GM23338 (cell line): ENCODE data around the gene OR52M1. TPM values are rescaled to one million over a fixed set of nuclear protein-coding genes. Genes with fewer than 3 reads are reported as not detected.

ENCODE experiments used
- ATAC-seq: fragments of 200-7000 bp; cut with Tn5 transposase; 3 replicates; pipeline ENCODE4 v1.9.1; 2020
- DNase-seq: peaks from one replicate; pipeline ENCODE4 v3.0.0-alpha.2; 2015; ENCODE audit warnings: low spot score
- H2AFZ ChIP-seq: fragments of 200-600 bp; sonication (generic); 2 replicates; pipeline ENCODE4 v1.8.0; 2016; ENCODE audit warnings: antibody characterized with exemption, mild to moderate bottlenecking, moderate library complexity
- H3F3A ChIP-seq: fragments of 200-600 bp; sonication (generic); replicated peaks from 2 replicates; pipeline ENCODE4 v1.8.0; 2017; ENCODE audit warnings: antibody characterized with exemption, mixed run types, low read depth
- H3K27ac ChIP-seq: fragments of 200-600 bp; sonication (generic); 2 replicates; pipeline ENCODE4 v1.6.1; 2016; ENCODE audit warnings: low read depth
- H3K27me3 ChIP-seq: fragments of 200-600 bp; sonication (generic); 2 replicates; pipeline ENCODE4 v1.8.0; 2016; ENCODE audit warnings: mild to moderate bottlenecking, mixed run types, moderate library complexity; ENCODE audit not compliant: insufficient read depth
- H3K36me3 ChIP-seq: fragments of 200-600 bp; sonication (generic); 2 replicates; pipeline ENCODE4 v1.8.0; 2016; ENCODE audit warnings: mild to moderate bottlenecking; ENCODE audit not compliant: insufficient read depth
- H3K4me1 ChIP-seq: fragments of 200-600 bp; sonication (generic); 2 replicates; pipeline ENCODE4 v1.8.0; 2016; ENCODE audit warnings: mild to moderate bottlenecking, moderate library complexity; ENCODE audit not compliant: insufficient read depth
- H3K4me2 ChIP-seq: fragments of 200-600 bp; sonication (generic); 2 replicates; pipeline ENCODE4 v1.7.1; 2017; ENCODE audit warnings: mixed run types
- H3K4me3 ChIP-seq: fragments of 200-600 bp; sonication (generic); 2 replicates; pipeline ENCODE4 v1.6.1; 2016; ENCODE audit warnings: mixed run types
- H3K79me2 ChIP-seq: fragments of 200-600 bp; sonication (generic); replicated peaks from 2 replicates; pipeline ENCODE4 v1.8.0; 2017; ENCODE audit warnings: mild to moderate bottlenecking; ENCODE audit not compliant: insufficient read depth
- H3K9me2 ChIP-seq: fragments of 200-600 bp; sonication (generic); 2 replicates; pipeline ENCODE4 v1.8.0; 2017; ENCODE audit not compliant: insufficient read depth
- H4K20me1 ChIP-seq: fragments of 200-600 bp; sonication (generic); replicated peaks from 2 replicates; pipeline ENCODE4 v1.8.0; 2017; ENCODE audit warnings: mild to moderate bottlenecking; ENCODE audit not compliant: insufficient read depth
- H3K27ac Mint-ChIP-seq: 2 replicates; pipeline ENCODE4 v1.8.0; 2020; ENCODE audit warnings: inconsistent platforms, mild to moderate bottlenecking, moderate library complexity, mixed read lengths
- H3K27me3 Mint-ChIP-seq: 3 replicates; pipeline ENCODE4 v1.8.0; 2022; ENCODE audit warnings: low read depth, mild to moderate bottlenecking, moderate library complexity, mixed read lengths, inconsistent platforms; ENCODE audit not compliant: insufficient read depth, poor library complexity
- H3K36me3 Mint-ChIP-seq: 3 replicates; pipeline ENCODE4 v1.8.0; 2021; ENCODE audit warnings: low read depth, mild to moderate bottlenecking, inconsistent platforms, moderate library complexity, mixed read lengths
- H3K4me1 Mint-ChIP-seq: 3 replicates; pipeline ENCODE4 v1.8.0; 2020; ENCODE audit warnings: mild to moderate bottlenecking, inconsistent platforms, mixed read lengths
- H3K4me3 Mint-ChIP-seq: 3 replicates; pipeline ENCODE4 v1.8.0; 2021; ENCODE audit warnings: moderate library complexity, mild to moderate bottlenecking, inconsistent platforms, mixed read lengths
- H3K9me3 Mint-ChIP-seq: 3 replicates; pipeline ENCODE4 v1.8.0; 2020; ENCODE audit warnings: moderate library complexity, mild to moderate bottlenecking, inconsistent platforms, mixed read lengths
- CREB1 ChIP-seq: fragments of 250-450 bp; sonication (Bioruptor Pico); IDR thresholded peaks from 2 replicates; pipeline ENCODE4 v1.5.0; 2020; ENCODE audit warnings: low read depth, mild to moderate bottlenecking, moderate library complexity
- ETS1 ChIP-seq: IDR thresholded peaks from 2 replicates; pipeline ENCODE4 v1.6.1; 2016; ENCODE audit warnings: antibody characterized with exemption
- EZH2 ChIP-seq: fragments of 200-600 bp; sonication (generic); IDR thresholded peaks from one replicate; pipeline ENCODE4 v1.8.0; 2017; ENCODE audit warnings: antibody characterized with exemption, mild to moderate bottlenecking, low read depth; ENCODE audit not compliant: unreplicated experiment
- EZH2phosphoT487 ChIP-seq: fragments of 200-600 bp; sonication (generic); IDR thresholded peaks from one replicate; pipeline ENCODE4 v1.8.1; 2018; ENCODE audit warnings: antibody characterized with exemption; ENCODE audit not compliant: unreplicated experiment
- POLR2AphosphoS5 ChIP-seq: IDR thresholded peaks from 2 replicates; pipeline ENCODE4 v1.6.1; 2016; ENCODE audit warnings: antibody characterized with exemption, low read depth
- ZNF114 ChIP-seq: fragments of 250-450 bp; sonication (Bioruptor Pico); IDR thresholded peaks from 2 replicates; pipeline ENCODE4 v1.5.0; 2020; ENCODE audit warnings: mild to moderate bottlenecking, moderate library complexity
- ZNF331 ChIP-seq: fragments of 250-450 bp; sonication (Bioruptor Pico); IDR thresholded peaks from 2 replicates; pipeline ENCODE4 v1.5.0; 2020; ENCODE audit warnings: low read depth, mild to moderate bottlenecking, moderate library complexity
- ZNF462 ChIP-seq: fragments of 250-450 bp; sonication (Bioruptor Pico); IDR thresholded peaks from 2 replicates; pipeline ENCODE4 v1.5.0; 2020; ENCODE audit warnings: mild to moderate bottlenecking, moderate library complexity
- polyA plus RNA-seq: library from polyadenylated mRNA; unstranded; fragments of >200 nt; fragmentation: Nextera tagmentation; extraction: Ambion mirVana; gene quantifications from 2 replicates; pipeline ENCODE4 v1.2.1, GENCODE V29; 2016
- total RNA-seq: library from RNA; depleted of rRNA; stranded (reverse); fragments of >200 nt; shearing (Covaris generic); gene quantifications from 2 replicates; pipeline ENCODE4 v1.2.3, GENCODE V29; 2014

The OR52M1 gene
- total and polyA plus RNA-seq, 2 experiments from 2014 or later: not detected

- no peak for TF ChIP-seq ZNF462 (CRISPR knock-in tag)
Observed at GRCh38 chr11:4581443-4581842, 36.5 kb downstream of the OR52M1 start, which contains the start of gene OR52I2 (continued).

- H3K36me3 Mint-ChIP-seq: no peaks in the 10 kb centered on the region
- no peak overlapping the region for H3K4me3 Mint-ChIP-seq
- Histone ChIP-seq H3K4me3 (no peak overlapping the region), H3K9me2 (peaks cover 5% of the 10 kb centered on the region; the same call in 1 of the 2 replicates), H3K36me3 (no peaks in the 10 kb centered on the region), H4K20me1 (no peaks in the 10 kb centered on the region; the same call in 1 of the 2 replicates), H3K4me2 (no peak overlapping the region), H3K79me2 (no peaks in the 10 kb centered on the region), H3K4me1 (no peaks in the 10 kb centered on the region), H3K27ac (no peak overlapping the region), H2AFZ (no peak overlapping the region), H3K27me3 (no peaks in the 10 kb centered on the region), H3F3A (no peaks in the 10 kb centered on the region)
- no peak for ATAC-seq
- H3K4me1 Mint-ChIP-seq: no peaks in the 10 kb centered on the region
- no peak for DNase-seq
- H3K27ac Mint-ChIP-seq: no peak overlapping the region
- peaks cover 4% of the 10 kb centered on the region for H3K27me3 Mint-ChIP-seq
- H3K9me3 Mint-ChIP-seq: no peaks in the 10 kb centered on the region
- TF ChIP-seq ZNF331 (CRISPR knock-in tag): no peak
- no peak for TF ChIP-seq EZH2phosphoT487
- no peak for TF ChIP-seq ZNF462 (CRISPR knock-in tag)
- TF ChIP-seq CREB1 (CRISPR knock-in tag): no peak
- TF ChIP-seq ETS1: no peak
- no peak for TF ChIP-seq POLR2AphosphoS5
- TF ChIP-seq ZNF114 (CRISPR knock-in tag): no peak
- no peak for TF ChIP-seq EZH2
Observed at GRCh38 chr11:4589017-4589416, 44.0 kb downstream of the OR52M1 start.
